Stimulated activated naive CD8-positive, alpha-beta T cell treated with anti-CD3 and anti-CD28 coated beads, Interleukin-15, Interleukin-2, amounts not matched to agents 100 ng/mL and 50 ng/mL, for 24 hours (primary cell): Measurements from ENCODE around the gene ICA1.
A peak's percentile ranks its signal among the peaks of the same experiment; 100 is the strongest.

Source experiments
- H3K27ac Mint-ChIP-seq: one replicate; pipeline ENCODE4 v1.8.0; 2021; ENCODE audit warnings: mild to moderate bottlenecking, mixed read lengths
- H3K27me3 Mint-ChIP-seq: one replicate; pipeline ENCODE4 v1.8.0; 2021; ENCODE audit warnings: mixed read lengths
- H3K36me3 Mint-ChIP-seq: one replicate; pipeline ENCODE4 v1.8.0; 2021; ENCODE audit warnings: low read depth, mixed read lengths
- H3K4me1 Mint-ChIP-seq: one replicate; pipeline ENCODE4 v1.8.0; 2021; ENCODE audit warnings: low read depth, mixed read lengths
- H3K4me3 Mint-ChIP-seq: one replicate; pipeline ENCODE4 v1.8.0; 2021; ENCODE audit warnings: mild to moderate bottlenecking, mixed read lengths
- H3K9me3 Mint-ChIP-seq: one replicate; pipeline ENCODE4 v1.8.0; 2021; ENCODE audit warnings: mixed read lengths

ICA1 gene

DNA sequence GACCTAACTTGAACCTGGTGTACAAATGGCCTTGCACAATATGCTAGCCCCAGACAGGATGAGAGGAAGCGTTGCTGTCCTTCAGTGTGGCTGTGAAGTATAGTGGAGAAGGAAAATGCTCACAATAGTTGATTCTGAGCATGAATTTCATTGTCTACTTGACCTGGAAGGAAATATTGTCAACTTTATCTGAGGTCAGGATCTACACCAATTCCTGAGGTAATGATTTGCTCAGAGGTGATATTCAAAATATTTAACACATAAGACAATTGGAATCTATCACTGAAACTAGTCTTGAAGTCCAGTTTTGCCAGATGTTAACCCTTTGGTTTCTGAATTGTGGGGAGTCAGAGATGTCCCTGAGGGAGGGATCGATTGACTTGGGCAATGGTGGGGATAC lies 20.9 kb upstream of the ICA1 start:
- no peak overlapping the region for H3K27ac Mint-ChIP-seq
- H3K9me3 Mint-ChIP-seq: no peaks in the 10 kb centered on the region
- no peaks in the 10 kb centered on the region for H3K4me1 Mint-ChIP-seq
- no peak overlapping the region for H3K4me3 Mint-ChIP-seq
- H3K27me3 Mint-ChIP-seq: peaks cover 3% of the 10 kb centered on the region
- H3K36me3 Mint-ChIP-seq: no peaks in the 10 kb centered on the region

GRCh38 chr7:8282162-8282561 lies 20.2 kb upstream of the ICA1 start:
- Mint-ChIP-seq H3K9me3 (no peaks in the 10 kb centered on the region), H3K4me1 (no peaks in the 10 kb centered on the region), H3K27ac (no peak overlapping the region), H3K27me3 (peaks cover 3% of the 10 kb centered on the region), H3K4me3 (no peak overlapping the region), H3K36me3 (no peaks in the 10 kb centered on the region)

DNA sequence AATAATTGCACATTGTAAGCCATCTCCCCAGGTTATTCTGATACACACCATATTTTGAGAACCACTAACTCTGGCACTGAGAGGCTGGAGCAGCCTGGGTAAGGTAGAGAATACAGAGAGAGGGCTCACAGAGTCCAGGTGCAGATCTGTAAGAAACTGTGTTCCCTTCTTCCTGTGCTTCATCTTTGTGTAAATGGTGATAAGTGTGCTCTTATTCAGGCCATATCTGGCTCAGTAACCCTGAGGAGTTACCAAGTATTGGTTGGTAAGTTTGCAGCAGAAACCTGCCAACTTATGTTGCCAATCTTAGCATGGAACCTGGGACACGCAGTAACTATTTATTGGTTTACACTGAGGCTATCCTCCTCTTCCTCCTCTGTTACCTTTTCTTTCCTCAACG lies 16.2 kb upstream of the ICA1 start:
- H3K4me3 Mint-ChIP-seq: no peak overlapping the region
- H3K9me3 Mint-ChIP-seq: no peaks in the 10 kb centered on the region
- H3K36me3 Mint-ChIP-seq: no peaks in the 10 kb centered on the region
- peaks cover 5% of the 10 kb centered on the region for H3K27me3 Mint-ChIP-seq
- no peak overlapping the region for H3K27ac Mint-ChIP-seq
- no peaks in the 10 kb centered on the region for H3K4me1 Mint-ChIP-seq

DNA sequence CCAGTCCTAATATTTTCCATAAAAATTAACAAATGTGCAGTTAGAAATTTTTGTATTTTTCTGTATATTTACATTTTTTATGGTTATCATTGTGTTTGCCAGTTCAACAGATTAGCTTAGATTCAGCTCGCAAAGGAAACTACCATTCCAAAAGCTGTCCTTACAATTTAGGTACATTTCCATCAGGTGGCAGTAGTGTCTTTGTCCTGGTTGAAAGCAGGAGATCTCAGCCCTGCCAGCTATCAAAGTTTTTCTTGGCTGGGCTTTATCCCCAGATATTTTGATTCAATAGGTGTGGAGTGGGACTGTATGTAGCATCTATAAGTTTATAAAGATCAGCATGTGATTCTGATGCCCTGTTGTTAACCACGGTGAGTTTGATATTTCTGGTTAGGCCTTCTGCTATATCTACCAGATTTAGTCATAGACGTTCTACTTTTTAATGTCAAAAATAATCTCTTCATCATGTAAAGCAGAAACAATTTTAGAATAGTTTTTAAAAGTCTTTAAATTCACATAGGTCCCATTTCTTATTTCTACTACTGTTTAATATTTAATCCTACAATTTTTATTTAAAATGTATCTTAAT lies 15.5 kb upstream of the ICA1 start:
- H3K9me3 Mint-ChIP-seq: no peaks in the 10 kb centered on the region
- H3K4me1 Mint-ChIP-seq: no peaks in the 10 kb centered on the region
- no peak overlapping the region for H3K4me3 Mint-ChIP-seq
- H3K27ac Mint-ChIP-seq: no peak overlapping the region
- H3K36me3 Mint-ChIP-seq: no peaks in the 10 kb centered on the region
- H3K27me3 Mint-ChIP-seq: peaks cover 5% of the 10 kb centered on the region

- Mint-ChIP-seq H3K4me3 (no peak overlapping the region), H3K9me3 (no peaks in the 10 kb centered on the region), H3K4me1 (no peaks in the 10 kb centered on the region), H3K36me3 (no peaks in the 10 kb centered on the region), H3K27me3 (peaks cover 8% of the 10 kb centered on the region), H3K27ac (no peak overlapping the region)
Measured at GRCh38 chr7:8274589-8274988, 12.6 kb upstream of the ICA1 start.

GRCh38 chr7:8271960-8272359 lies 10.0 kb upstream of the ICA1 start:
- H3K4me1 Mint-ChIP-seq: no peaks in the 10 kb centered on the region
- H3K36me3 Mint-ChIP-seq: no peaks in the 10 kb centered on the region
- no peaks in the 10 kb centered on the region for H3K9me3 Mint-ChIP-seq
- no peak overlapping the region for H3K27ac Mint-ChIP-seq
- H3K4me3 Mint-ChIP-seq: no peak overlapping the region
- peaks cover 12% of the 10 kb centered on the region for H3K27me3 Mint-ChIP-seq

DNA sequence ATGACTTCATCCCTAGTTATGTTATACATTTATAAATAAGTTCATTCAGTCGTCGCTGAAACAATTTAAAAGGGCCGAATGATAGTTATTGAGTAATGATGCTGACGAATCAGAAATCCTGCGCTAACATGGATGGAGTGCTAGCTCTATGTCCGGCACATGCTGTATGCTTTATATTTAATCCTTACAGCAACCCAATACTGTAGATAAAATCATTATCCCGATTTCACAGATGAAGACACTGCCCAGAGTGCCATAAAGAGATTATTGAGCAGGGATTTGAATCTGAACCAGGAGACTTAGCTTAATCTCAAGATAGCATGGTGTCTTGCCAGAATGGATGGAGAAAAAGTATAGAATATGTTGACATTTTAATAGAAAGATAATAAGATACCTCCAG lies 1.1 kb upstream of the ICA1 start:
- H3K4me3 Mint-ChIP-seq: peak overlapping the region; percentile 53
- H3K4me1 Mint-ChIP-seq: peaks cover 6% of the 10 kb centered on the region
- peaks cover 69% of the 10 kb centered on the region for H3K27me3 Mint-ChIP-seq
- H3K27ac Mint-ChIP-seq: no peak overlapping the region
- H3K36me3 Mint-ChIP-seq: no peaks in the 10 kb centered on the region
- H3K9me3 Mint-ChIP-seq: no peaks in the 10 kb centered on the region

GRCh38 chr7:8260871-8261694 lies 884 bp downstream of the ICA1 start:
- Mint-ChIP-seq H3K4me3 (peak overlapping the region; percentile 73), H3K9me3 (no peaks in the 10 kb centered on the region), H3K4me1 (peaks cover 6% of the 10 kb centered on the region), H3K27me3 (peaks cover 58% of the 10 kb centered on the region), H3K36me3 (no peaks in the 10 kb centered on the region), H3K27ac (no peak overlapping the region)

- H3K9me3 Mint-ChIP-seq: no peaks in the 10 kb centered on the region
- H3K27me3 Mint-ChIP-seq: peaks cover 48% of the 10 kb centered on the region
- H3K27ac Mint-ChIP-seq: no peak overlapping the region
- H3K4me3 Mint-ChIP-seq: no peak overlapping the region
- no peaks in the 10 kb centered on the region for H3K36me3 Mint-ChIP-seq
- H3K4me1 Mint-ChIP-seq: peaks cover 6% of the 10 kb centered on the region
Measured at GRCh38 chr7:8259586-8260222, 2.3 kb downstream of the ICA1 start.

GRCh38 chr7:8258734-8259133 lies 3.2 kb downstream of the ICA1 start:
- no peak overlapping the region for H3K4me3 Mint-ChIP-seq
- peaks cover 41% of the 10 kb centered on the region for H3K27me3 Mint-ChIP-seq
- H3K4me1 Mint-ChIP-seq: peaks cover 6% of the 10 kb centered on the region
- no peak overlapping the region for H3K27ac Mint-ChIP-seq
- H3K9me3 Mint-ChIP-seq: no peaks in the 10 kb centered on the region
- H3K36me3 Mint-ChIP-seq: no peaks in the 10 kb centered on the region

DNA sequence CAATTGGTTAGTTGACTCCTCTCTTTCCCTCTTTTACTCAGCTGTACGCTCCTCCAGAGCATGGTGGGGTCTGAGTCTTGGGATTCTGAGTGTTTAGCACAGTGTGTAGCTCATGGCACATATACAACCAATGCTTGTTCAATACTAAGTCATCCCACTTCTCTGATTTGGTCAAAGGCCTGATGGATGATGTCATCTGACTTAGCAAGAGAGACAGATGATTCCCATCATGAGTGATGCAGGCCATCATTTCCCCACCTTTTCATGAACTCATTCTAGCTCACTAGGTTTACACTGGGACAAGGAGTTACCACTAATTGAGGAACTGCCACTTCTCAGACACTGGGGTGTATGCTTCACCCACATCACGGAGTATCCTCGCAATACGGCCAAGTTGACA lies 3.8 kb downstream of the ICA1 start:
- Mint-ChIP-seq H3K36me3 (no peaks in the 10 kb centered on the region), H3K4me3 (no peak overlapping the region), H3K4me1 (peaks cover 6% of the 10 kb centered on the region), H3K27ac (no peak overlapping the region), H3K27me3 (peaks cover 36% of the 10 kb centered on the region), H3K9me3 (no peaks in the 10 kb centered on the region)

- no peak overlapping the region for H3K4me3 Mint-ChIP-seq
- H3K4me1 Mint-ChIP-seq: peaks cover 4% of the 10 kb centered on the region
- no peak overlapping the region for H3K27ac Mint-ChIP-seq
- peaks cover 24% of the 10 kb centered on the region for H3K27me3 Mint-ChIP-seq
- H3K36me3 Mint-ChIP-seq: no peaks in the 10 kb centered on the region
- no peaks in the 10 kb centered on the region for H3K9me3 Mint-ChIP-seq
Measured at GRCh38 chr7:8255680-8256655, 6.0 kb downstream of the ICA1 start.

- Mint-ChIP-seq H3K4me3 (no peak overlapping the region), H3K4me1 (no peaks in the 10 kb centered on the region), H3K36me3 (no peaks in the 10 kb centered on the region), H3K9me3 (no peaks in the 10 kb centered on the region), H3K27me3 (peaks cover 13% of the 10 kb centered on the region), H3K27ac (no peak overlapping the region)
Measured at GRCh38 chr7:8254667-8255066, 7.3 kb downstream of the ICA1 start.

GRCh38 chr7:8254215-8254614 lies 7.8 kb downstream of the ICA1 start:
- no peak overlapping the region for H3K4me3 Mint-ChIP-seq
- no peaks in the 10 kb centered on the region for H3K4me1 Mint-ChIP-seq
- H3K27me3 Mint-ChIP-seq: peaks cover 13% of the 10 kb centered on the region
- no peaks in the 10 kb centered on the region for H3K9me3 Mint-ChIP-seq
- H3K36me3 Mint-ChIP-seq: no peaks in the 10 kb centered on the region
- no peak overlapping the region for H3K27ac Mint-ChIP-seq
